Activated CD4-positive, alpha-beta T cell treated with anti-CD3 and anti-CD28 coated beads, Interleukin-2, Interleukin-6, amounts not matched to agents 100 ng/mL and 50 ng/mL, durations not matched to agents 16 hours and 8 hours (primary cell): Measurements from ENCODE around the gene ETV2.
"Not testable (repeated sequence)": the region's sequence is repeated elsewhere in the genome, so short reads cannot be mapped to it uniquely, and the experiment has no call there.

Experiments used
- DNase-seq: peaks from one replicate; pipeline ENCODE4 v3.0.0-alpha.2; 2020

The ETV2 gene

GRCh38 chr19:35661995-35662340 lies 20.4 kb downstream of the ETV2 start:
- no peak for DNase-seq

- DNase-seq, result no peak
Observed at GRCh38 chr19:35663981-35664380, 22.4 kb downstream of the ETV2 start.

GRCh38 chr19:35665157-35665556 lies 23.6 kb downstream of the ETV2 start:
- no peak for DNase-seq

- DNase-seq, result no peak
Observed at GRCh38 chr19:35665604-35666003, 24.1 kb downstream of the ETV2 start.

- DNase-seq, result no peak
Observed at GRCh38 chr19:35666251-35666913, 24.8 kb downstream of the ETV2 start, which contains the start of gene UPK1A. TSS of gene UPK1A (plus strand) at chr19:35666517. CDS start at chr19:35666813, 296 bp downstream.

GRCh38 chr19:35669566-35669965 lies 28.0 kb downstream of the ETV2 start:
- DNase-seq, result no peak

GRCh38 chr19:35669974-35670373 lies 28.4 kb downstream of the ETV2 start:
- no peak for DNase-seq

- DNase-seq, result no peak
Observed at GRCh38 chr19:35670686-35671085, 29.1 kb downstream of the ETV2 start.

- DNase-seq, result no peak
Observed at GRCh38 chr19:35671818-35672217, 30.3 kb downstream of the ETV2 start.

GRCh38 chr19:35673121-35673804 lies 31.7 kb downstream of the ETV2 start:
- DNase-seq, result peak; percentile 81

- no peak for DNase-seq
Observed at GRCh38 chr19:35675589-35676140, 34.1 kb downstream of the ETV2 start.

- DNase-seq, result no peak
Observed at GRCh38 chr19:35689836-35690235, 48.3 kb downstream of the ETV2 start.

GRCh38 chr19:35691106-35691505 lies 49.6 kb downstream of the ETV2 start:
- not testable (repeated sequence) for DNase-seq

GRCh38 chr19:35692010-35692409 lies 50.5 kb downstream of the ETV2 start:
- no peak for DNase-seq

- no peak for DNase-seq
Observed at GRCh38 chr19:35693422-35693821, 51.9 kb downstream of the ETV2 start.

GRCh38 chr19:35693835-35694599 lies 52.5 kb downstream of the ETV2 start:
- DNase-seq, result peak; percentile 96
